HL-60 (cell line): ENCODE data around the gene FAM149B1.

ENCODE experiments used
- CTCF ChIP-seq: IDR thresholded peaks from one replicate; pipeline ENCODE4 v1.5.1; 2011; ENCODE audit warnings: low read length, control low read depth, inconsistent platforms; ENCODE audit not compliant: insufficient read depth
- POLR2AphosphoS5 ChIP-seq: IDR thresholded peaks from 2 replicates; pipeline ENCODE4 v1.6.1; 2012; ENCODE audit warnings: low read depth

- TF ChIP-seq CTCF (no peak), POLR2AphosphoS5 (no peak)
Observed at GRCh38 chr10:73161662-73162061, 6.3 kb upstream of the FAM149B1 start.
